ENCODE results near the gene SPOCD1. TPM values are rescaled to one million over a fixed set of nuclear protein-coding genes. Genes with fewer than 3 reads are reported as not detected.

SPOCD1 gene
- total RNA-seq, 1 experiment from 2014 or later = 10.2 TPM

GRCh38 chr1:31745096-31745945 is 70.5 kb downstream of the SPOCD1 start:
- Histone ChIP-seq H3K27me3 (ENCODE audit: insufficient read depth, low read depth) (no peaks in the 10 kb centered on the region), H2AFZ (no peak overlapping the region), H3K79me2 (ENCODE audit: low read depth) (no peaks in the 10 kb centered on the region), H3K9me2 (ENCODE audit: insufficient read depth) (no peaks in the 10 kb centered on the region), H3K4me3 (no peak overlapping the region), H3K27ac (no peak overlapping the region), H3K36me3 (ENCODE audit: low read depth) (no peaks in the 10 kb centered on the region), H3K4me1 (replicated peaks; ENCODE audit: insufficient read depth) (no peaks in the 10 kb centered on the region), H3K9me3 (ENCODE audit: insufficient read depth, low read depth) (no peaks in the 10 kb centered on the region), H4K20me1 (ENCODE audit: insufficient read depth) (no peaks in the 10 kb centered on the region), H3K4me2 (no peak overlapping the region), H3F3A (ENCODE audit: insufficient read depth, low read depth) (peaks cover 10% of the 10 kb centered on the region; the same call in 1 of the 2 replicates)
- TF ChIP-seq EZH2 (IDR thresholded peaks at IDR 0.05; ENCODE audit: low read depth) (no peak), CTCF (conservative IDR thresholded peaks at IDR 0.05) (peak; percentile 98)
- POLR2A ChIA-PET (ENCODE audit: unreplicated experiment) = interaction anchor here (0.6 to 0.7 kb wide), 2 partner anchors 76 to 328 kb away, joined by 3 to 9 read pairs; no protein-coding TSS in a partner anchor
- intact Hi-C loops (cut with micrococcal nuclease; ENCODE audit: unreplicated experiment) = loop anchor here (1.0 kb wide), 1 partner anchor 82 kb away; no protein-coding TSS in a partner anchor
- DNase-seq = peak; percentile 61 to 68
- CTCF ChIA-PET = interaction anchor here (0.6 to 1.5 kb wide), 6 partner anchors 15 to 221 kb away, joined by 3 to 14 read pairs (median 4); no protein-coding TSS in a partner anchor
- no TSS peak for BruUV-seq (replicated peaks)

GRCh38 chr1:31744165-31744888 is 71.5 kb downstream of the SPOCD1 start:
- POLR2A ChIA-PET (ENCODE audit: unreplicated experiment) = interaction anchor here (0.7 kb wide), 1 partner anchor 75 kb away, joined by 3 read pairs; no protein-coding TSS in a partner anchor
- intact Hi-C loops (cut with micrococcal nuclease; ENCODE audit: unreplicated experiment) = no loop called here
- no peaks in the 10 kb centered on the region for H3K79me2 ChIP-seq (ENCODE audit: low read depth)
- H3K4me2 ChIP-seq = no peak overlapping the region
- no peak overlapping the region for H3K4me3 ChIP-seq
- peaks cover 10% of the 10 kb centered on the region; the same call in 1 of the 2 replicates for H3F3A ChIP-seq (ENCODE audit: insufficient read depth, low read depth)
- no peak overlapping the region for H3K27ac ChIP-seq
- BruUV-seq (replicated peaks) = no TSS peak
- CTCF ChIA-PET = interaction anchor here (1.5 kb wide), 1 partner anchor 80 kb away, joined by 7 read pairs; no protein-coding TSS in a partner anchor
- H3K4me1 ChIP-seq (replicated peaks; ENCODE audit: insufficient read depth) = no peaks in the 10 kb centered on the region
- H2AFZ ChIP-seq = no peak overlapping the region
- H3K36me3 ChIP-seq (ENCODE audit: low read depth) = no peaks in the 10 kb centered on the region
- H3K9me3 ChIP-seq (ENCODE audit: insufficient read depth, low read depth) = no peaks in the 10 kb centered on the region
- H3K27me3 ChIP-seq (ENCODE audit: insufficient read depth, low read depth) = no peaks in the 10 kb centered on the region
- H4K20me1 ChIP-seq (ENCODE audit: insufficient read depth) = no peaks in the 10 kb centered on the region
- no peak for TF ChIP-seq CTCF (conservative IDR thresholded peaks at IDR 0.05)
- no peaks in the 10 kb centered on the region for H3K9me2 ChIP-seq (ENCODE audit: insufficient read depth)
- no peak for DNase-seq

- H2AFZ ChIP-seq = no peak overlapping the region
- ChIA-PET POLR2A (ENCODE audit: unreplicated experiment) (no interaction called here), CTCF (interaction anchor here (0.7 kb wide), 1 partner anchor 286 kb away, joined by 3 read pairs; no protein-coding TSS in a partner anchor)
- no peaks in the 10 kb centered on the region for H3K79me2 ChIP-seq (ENCODE audit: low read depth)
- H3K4me3 ChIP-seq = no peak overlapping the region
- H3K36me3 ChIP-seq (ENCODE audit: low read depth) = no peaks in the 10 kb centered on the region
- TF ChIP-seq CTCF (conservative IDR thresholded peaks at IDR 0.05) (no peak), EZH2 (IDR thresholded peaks at IDR 0.05; ENCODE audit: low read depth) (no peak)
- H4K20me1 ChIP-seq (ENCODE audit: insufficient read depth) = no peaks in the 10 kb centered on the region
- no TSS peak for BruUV-seq (replicated peaks)
- H3K9me2 ChIP-seq (ENCODE audit: insufficient read depth) = no peaks in the 10 kb centered on the region
- no peak for DNase-seq
- H3K4me1 ChIP-seq (replicated peaks; ENCODE audit: insufficient read depth) = no peaks in the 10 kb centered on the region
- H3K4me2 ChIP-seq = no peak overlapping the region
- no peak overlapping the region for H3K27ac ChIP-seq
- peaks cover 10% of the 10 kb centered on the region; the same call in 1 of the 2 replicates for H3F3A ChIP-seq (ENCODE audit: insufficient read depth, low read depth)
- no peaks in the 10 kb centered on the region for H3K9me3 ChIP-seq (ENCODE audit: insufficient read depth, low read depth)
- intact Hi-C loops (cut with micrococcal nuclease; ENCODE audit: unreplicated experiment) = no loop called here
- no peaks in the 10 kb centered on the region for H3K27me3 ChIP-seq (ENCODE audit: insufficient read depth, low read depth)
These were observed 73.2 kb downstream of the SPOCD1 start for GRCh38 chr1:31742462-31743212.
